Fibroblast of peridontal ligament (primary cell): ENCODE measurements around the gene CIROP.

ENCODE experiments used
- DNase-seq: peaks from one replicate; pipeline ENCODE4 v3.0.0-alpha.2; 2010; ENCODE audit errors: extremely low read depth

The CIROP gene

GRCh38 chr14:23093991-23094665 lies 10.7 kb downstream of the CIROP start:
- DNase-seq, result no peak

- DNase-seq, result no peak
Observed at GRCh38 chr14:23093526-23093925, 11.3 kb downstream of the CIROP start.

DNA sequence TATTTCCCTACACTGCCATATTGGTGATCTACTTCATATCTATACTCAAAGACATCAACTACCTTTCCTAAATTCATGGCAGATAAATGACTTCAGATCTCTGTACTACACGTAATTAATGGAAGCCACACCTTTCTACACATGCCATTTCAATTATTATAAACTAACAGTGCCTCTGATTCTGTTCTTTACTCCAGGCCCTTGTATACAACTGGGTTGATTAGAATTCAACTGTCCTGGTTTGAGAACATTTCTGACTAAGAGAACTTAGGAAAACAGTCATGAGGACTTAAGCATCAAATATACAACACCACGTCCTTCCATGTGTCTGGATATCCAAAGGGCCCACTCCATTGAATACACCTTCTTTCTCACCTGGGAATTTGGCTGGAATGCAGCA lies 11.7 kb downstream of the CIROP start:
- DNase-seq, result no peak

DNA sequence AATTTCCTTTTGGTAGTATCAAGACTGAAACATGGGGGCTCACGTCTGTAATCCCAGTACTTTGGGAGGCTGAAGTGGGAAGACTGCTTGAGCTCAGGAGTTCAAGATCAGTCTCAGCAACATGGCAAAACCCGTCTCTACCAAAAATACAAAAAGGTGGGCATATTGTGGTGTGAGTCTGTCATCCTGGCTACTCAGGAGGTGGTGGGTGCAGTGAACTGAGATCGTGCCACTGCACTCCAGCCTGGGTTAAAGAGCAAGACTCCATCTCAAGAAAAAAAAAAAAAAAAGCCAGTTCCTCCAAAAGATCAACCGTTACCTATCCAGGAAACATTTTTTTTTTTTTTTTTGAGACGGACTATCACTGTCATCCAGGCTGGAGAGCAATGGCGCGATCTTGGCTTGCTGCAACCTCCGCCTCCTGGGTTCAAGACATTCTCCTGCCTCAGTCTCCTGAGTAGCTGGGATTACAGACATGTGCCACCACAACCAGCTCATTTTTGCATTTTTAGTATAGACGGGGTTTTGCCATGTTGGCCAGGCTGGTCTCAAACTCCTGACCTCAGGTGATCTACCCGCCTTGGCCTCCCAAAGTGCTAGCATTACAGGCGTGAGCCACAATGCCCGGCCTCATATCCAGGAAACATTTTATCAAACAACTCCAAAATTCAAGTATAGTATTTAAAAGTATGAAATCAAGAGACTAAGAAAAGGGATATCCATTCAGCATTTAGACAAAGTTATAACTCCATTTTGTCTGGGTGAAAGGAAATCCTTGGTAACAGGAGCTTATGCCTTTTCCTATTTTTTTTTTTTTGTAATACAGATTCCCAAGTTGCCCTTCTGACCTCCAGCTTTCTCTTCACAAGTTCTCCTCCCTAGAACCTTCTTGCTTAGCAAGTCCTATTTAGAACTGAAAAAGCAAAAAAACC lies 13.2 kb downstream of the CIROP start:
- DNase-seq, result no peak

- no peak for DNase-seq
Observed at GRCh38 chr14:23090254-23090636, 14.5 kb downstream of the CIROP start.

GRCh38 chr14:23089498-23090253 lies 15.1 kb downstream of the CIROP start:
- DNase-seq, result no peak

- DNase-seq, result no peak
Observed at GRCh38 chr14:23086565-23086964, 18.2 kb downstream of the CIROP start.

DNA sequence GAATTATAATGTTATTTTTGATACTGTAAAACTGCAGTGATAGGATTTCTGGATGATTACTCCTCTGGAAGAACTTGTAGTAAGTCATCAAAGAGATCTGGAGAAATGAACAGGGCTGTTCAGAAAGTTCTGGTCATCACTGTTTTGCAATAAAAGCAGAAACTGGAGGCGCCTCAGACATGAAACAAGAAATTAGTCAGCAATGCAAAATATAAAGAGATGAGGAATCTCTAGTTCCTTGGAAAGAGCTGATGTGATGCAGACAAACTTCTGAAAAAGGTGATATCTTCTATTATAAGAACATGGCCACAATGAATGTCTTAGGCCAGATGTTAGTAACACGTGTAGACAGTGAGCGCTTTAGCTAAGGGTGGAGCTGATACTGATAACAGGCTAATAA lies 19.3 kb downstream of the CIROP start:
- peak; percentile 47 for DNase-seq

GRCh38 chr14:23080474-23080873 lies 24.3 kb downstream of the CIROP start:
- DNase-seq, result no peak

- DNase-seq, result peak; percentile 29
Observed at GRCh38 chr14:23079716-23080115, 25.1 kb downstream of the CIROP start.

DNA sequence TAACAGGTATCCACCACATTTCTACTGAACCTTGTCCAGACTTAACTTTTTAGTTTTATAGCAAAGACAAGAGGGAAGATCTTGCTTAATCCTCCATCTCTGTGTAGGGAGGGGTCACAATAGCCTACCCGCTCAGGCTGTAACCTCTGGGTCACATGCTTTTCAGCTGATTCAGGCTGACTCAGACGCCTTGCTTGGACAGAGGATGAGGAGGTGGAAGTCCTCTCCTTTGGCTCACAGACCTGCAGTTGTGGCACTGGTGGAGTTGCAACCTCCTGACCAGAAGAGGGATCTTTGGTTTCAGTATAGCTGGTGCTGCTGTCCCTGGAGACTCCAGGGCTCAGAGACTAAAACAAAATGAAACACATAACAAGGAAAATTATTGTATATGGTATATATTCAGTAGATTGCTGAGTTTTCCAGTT lies 26.1 kb downstream of the CIROP start:
- peak; percentile 97 for DNase-seq

DNA sequence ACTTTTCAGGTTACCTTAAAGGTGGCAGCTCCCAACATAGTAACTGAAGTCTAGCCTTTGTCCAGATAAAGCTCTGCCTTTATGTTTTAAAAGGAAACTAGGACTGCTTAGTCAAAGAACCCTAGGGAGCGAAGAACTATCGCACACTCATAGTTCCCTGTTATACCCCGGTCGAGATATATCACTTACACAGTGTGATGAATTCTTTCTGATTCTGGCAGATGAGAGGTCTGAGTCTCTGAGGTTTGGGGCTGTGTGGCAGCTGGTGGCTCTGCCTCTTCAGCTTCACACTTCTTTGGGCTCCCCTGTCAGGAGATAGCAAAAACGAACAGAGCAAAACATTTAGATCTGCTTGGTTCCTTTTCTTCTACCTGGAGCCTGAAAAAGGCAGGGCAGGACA lies 26.8 kb downstream of the CIROP start:
- peak; percentile 36 for DNase-seq

- DNase-seq, result peak; percentile 64
Observed at GRCh38 chr14:23076785-23077408, 27.9 kb downstream of the CIROP start.

- DNase-seq, result no peak
Observed at GRCh38 chr14:23074906-23075305, 29.9 kb downstream of the CIROP start.

DNA sequence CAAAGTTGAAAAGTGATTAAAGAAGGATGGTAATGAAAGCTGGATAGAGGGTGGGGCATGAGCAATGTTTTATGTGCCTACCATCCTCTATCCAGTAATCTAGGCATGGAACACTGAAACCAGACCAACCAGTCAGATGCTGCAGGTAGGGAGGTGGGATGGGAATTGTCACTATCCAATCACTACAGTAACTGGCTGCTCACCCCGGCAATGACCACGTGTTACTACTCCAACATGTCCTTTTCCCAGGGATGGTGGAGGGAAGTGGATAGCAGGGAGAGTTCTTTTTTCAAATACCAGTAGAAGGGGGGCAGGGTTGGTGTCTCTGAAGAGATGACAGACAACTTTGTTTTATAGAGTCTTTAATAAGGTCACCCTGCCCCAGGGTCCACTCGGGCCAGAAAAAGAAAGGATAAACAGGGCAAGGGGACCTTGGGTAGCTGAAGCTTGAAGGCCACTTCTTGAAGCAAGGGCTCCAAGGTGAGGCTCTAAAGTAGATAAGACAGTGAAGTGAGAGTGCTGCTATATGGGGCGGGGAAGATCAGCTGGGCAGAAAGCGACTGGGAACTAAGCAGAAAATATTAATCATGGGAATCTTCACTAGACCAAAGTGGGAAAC lies 32.8 kb downstream of the CIROP start:
- DNase-seq, result no peak

GRCh38 chr14:23071244-23071920 lies 33.4 kb downstream of the CIROP start:
- DNase-seq, result peak; percentile 92

DNA sequence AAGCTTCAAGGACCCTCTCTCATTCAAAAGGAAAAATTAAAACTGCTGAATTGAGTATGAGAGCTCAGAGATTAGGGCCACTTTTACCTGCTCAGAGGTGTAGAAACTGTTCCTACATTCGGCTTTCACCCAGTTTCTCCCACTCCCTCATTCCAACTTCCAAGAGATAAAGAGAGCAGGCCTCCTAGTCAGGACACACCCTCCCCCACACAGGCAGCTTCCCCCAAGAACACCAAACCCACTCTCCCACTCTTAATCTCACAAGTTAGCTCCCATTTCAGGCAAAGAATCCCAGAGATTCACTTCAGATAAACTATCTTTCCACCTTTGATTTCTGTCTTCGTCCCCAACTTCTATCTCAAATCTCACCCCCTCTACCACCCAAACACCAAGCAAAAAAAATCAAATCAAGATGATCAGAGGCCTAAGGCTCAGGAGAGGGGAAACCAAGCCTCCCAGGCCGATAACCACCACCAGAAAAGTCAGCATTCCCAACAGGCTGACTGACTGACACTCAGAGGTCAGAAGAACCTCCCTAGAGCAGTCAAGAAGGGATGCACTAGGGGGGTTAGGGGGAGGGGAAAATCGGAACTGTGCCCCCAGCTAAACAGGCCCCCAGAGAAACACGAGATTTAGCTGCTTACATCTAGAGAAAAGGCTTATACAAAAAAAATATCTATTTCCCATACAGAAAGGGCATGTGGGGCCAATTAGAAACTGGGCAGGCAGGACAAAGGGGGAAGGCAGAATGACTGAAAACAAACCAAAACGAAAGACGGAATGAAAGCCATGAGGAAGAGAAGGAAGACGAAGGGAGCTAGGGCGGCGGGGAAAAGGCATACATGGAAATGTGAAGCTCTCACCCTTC lies 34.3 kb downstream of the CIROP start:
- peak; percentile 50 for DNase-seq

DNA sequence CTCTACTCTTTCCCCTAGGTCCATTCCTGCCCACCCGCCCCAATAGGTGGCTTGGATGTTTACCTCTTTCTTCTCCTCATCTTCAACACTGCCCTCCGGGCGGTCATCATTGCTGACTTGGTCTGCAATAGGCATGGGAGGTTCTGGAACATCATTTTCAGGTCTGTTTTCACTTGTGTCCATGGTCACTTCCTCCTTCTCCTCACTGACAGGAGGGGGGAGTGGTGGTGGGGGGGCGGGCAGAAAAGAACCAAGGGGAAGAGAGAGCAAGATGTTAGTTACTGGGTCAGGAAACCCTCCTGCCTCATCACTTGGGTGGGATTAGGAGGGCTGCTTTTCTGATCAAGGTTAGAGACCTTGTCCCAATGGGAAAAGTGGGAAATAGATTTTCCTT lies 35.4 kb downstream of the CIROP start:
- no peak for DNase-seq

- DNase-seq, result peak; percentile 97
Observed at GRCh38 chr14:23068789-23069412, 35.9 kb downstream of the CIROP start.
